GM19468 (cell line): ENCODE data around the gene OSGIN1.

Source experiments
- ATAC-seq: cut with Tn5 transposase; IDR thresholded peaks from one replicate; pipeline ENCODE4 v1.9.1; 2021; ENCODE audit warnings: mild to moderate bottlenecking, moderate library complexity, moderate number of reproducible peaks; ENCODE audit not compliant: unreplicated experiment; ENCODE audit errors: extremely low read depth

Gene OSGIN1

GRCh38 chr16:83994087-83994486 is 41.0 kb downstream of the OSGIN1 start:
- no peak for ATAC-seq

- ATAC-seq = no peak
These were observed 41.7 kb downstream of the OSGIN1 start for GRCh38 chr16:83994703-83995102.

- ATAC-seq = no peak
These were observed 42.7 kb downstream of the OSGIN1 start for GRCh38 chr16:83995754-83996153.

GRCh38 chr16:83996481-83997252 is 43.6 kb downstream of the OSGIN1 start:
- no peak for ATAC-seq

- ATAC-seq = no peak
These were observed 45.1 kb downstream of the OSGIN1 start for GRCh38 chr16:83998091-83998490.

GRCh38 chr16:84000989-84001642 is 48.1 kb downstream of the OSGIN1 start:
- no peak for ATAC-seq

- ATAC-seq = no peak
These were observed 48.7 kb downstream of the OSGIN1 start for GRCh38 chr16:84001726-84002125.

- no peak for ATAC-seq
These were observed 50.0 kb downstream of the OSGIN1 start for GRCh38 chr16:84003038-84003437.

- ATAC-seq = no peak
These were observed 51.4 kb downstream of the OSGIN1 start for GRCh38 chr16:84004442-84004841.

- ATAC-seq = no peak
These were observed 52.4 kb downstream of the OSGIN1 start for GRCh38 chr16:84005391-84005790.

GRCh38 chr16:84007520-84007919 is 54.5 kb downstream of the OSGIN1 start:
- no peak for ATAC-seq

GRCh38 chr16:84007965-84008364 is 54.9 kb downstream of the OSGIN1 start:
- ATAC-seq = no peak

- ATAC-seq = no peak
These were observed 56.2 kb downstream of the OSGIN1 start for GRCh38 chr16:84009282-84009681.

GRCh38 chr16:84013787-84014569 is 60.9 kb downstream of the OSGIN1 start:
- ATAC-seq = peak; percentile 38

- ATAC-seq = no peak
These were observed 61.7 kb downstream of the OSGIN1 start for GRCh38 chr16:84014570-84015327.

- ATAC-seq = no peak
These were observed 62.4 kb downstream of the OSGIN1 start for GRCh38 chr16:84015399-84015798.
